Spleen (tissue), 11 donors: ENCODE results near the gene PRSS57. TPM values are rescaled to one million over a fixed set of nuclear protein-coding genes. Genes with fewer than 3 reads are reported as not detected.

Experiments used
- DNase-seq: peaks from one replicate; pipeline ENCODE4 v3.0.0-alpha.2; 2020
- H3K27ac ChIP-seq, 8 donors: fragments of 200-600 bp; sonication (generic) in 7 of 8; 1 replicate in 4 of 8; 2 replicates in 4 of 8; pipeline versions ENCODE4 v1.5.0 to v1.8.0; 2016 to 2021; ENCODE audit warnings: inconsistent platforms in 4 of 8, mild to moderate bottlenecking in 4 of 8, moderate library complexity in 1 of 8
- H3K27me3 ChIP-seq, 7 donors: fragments of 200-600 bp; sonication (generic) in 6 of 7; replicated peaks in 1 of 7; 1 replicate in 4 of 7; 2 replicates in 3 of 7; pipeline versions ENCODE4 v1.5.0 to v1.8.0; 2016 to 2021; ENCODE audit warnings: inconsistent platforms in 3 of 7, mild to moderate bottlenecking in 1 of 7
- H3K36me3 ChIP-seq, 6 donors: fragments of 200-600 bp; sonication (generic) in 5 of 6; 1 replicate in 4 of 6; 2 replicates in 2 of 6; pipeline versions ENCODE4 v1.5.0 to v1.8.0; 2016 to 2021; ENCODE audit warnings: inconsistent platforms in 2 of 6
- H3K4me1 ChIP-seq, 6 donors: fragments of 200-600 bp; sonication (generic) in 5 of 6; 1 replicate in 3 of 6; 2 replicates in 3 of 6; pipeline versions ENCODE4 v1.5.0 to v1.8.0; 2016 to 2021; ENCODE audit warnings: inconsistent platforms in 3 of 6
- H3K4me3 ChIP-seq, 8 donors: fragments of 200-600 bp; sonication (generic) in 7 of 8; 1 replicate in 4 of 8; 2 replicates in 4 of 8; pipeline versions ENCODE4 v1.5.0 to v1.8.0; 2016 to 2021; ENCODE audit warnings: inconsistent platforms in 4 of 8, mild to moderate bottlenecking in 4 of 8, moderate library complexity in 2 of 8
- H3K9me3 ChIP-seq, 8 donors: fragments of 200-600 bp; sonication (generic) in 7 of 8; 1 replicate in 4 of 8; 2 replicates in 4 of 8; pipeline versions ENCODE4 v1.5.0 to v1.8.0; 2016 to 2021; ENCODE audit warnings: inconsistent platforms in 4 of 8
- CTCF ChIP-seq, 11 experiments: fragments of 200-600 bp in 7 of 11; fragments of 450-650 bp in 4 of 11; sonication (generic) in 4 of 11; IDR thresholded peaks in 8 of 11; conservative IDR thresholded peaks in 3 of 11; 1 replicate in 7 of 11; 2 replicates in 4 of 11; pipeline versions ENCODE4 v1.4.0 to v1.8.0; 2016 to 2021; ENCODE audit warnings: antibody characterized with exemption in 11 of 11, inconsistent platforms in 4 of 11, mild to moderate bottlenecking in 1 of 11
- POLR2A ChIP-seq, 3 donors: fragments of 450-650 bp; IDR thresholded peaks; one replicate each; pipeline ENCODE4 v1.5.1; 2017; ENCODE audit warnings: antibody characterized with exemption in 3 of 3, mild to moderate bottlenecking in 1 of 3
- POLR2AphosphoS5 ChIP-seq, 3 donors: sonication (generic); formaldehyde crosslinking; IDR thresholded peaks; one replicate each; pipeline ENCODE4 v1.5.1; 2017; ENCODE audit warnings: antibody characterized with exemption in 3 of 3
- WGBS, 5 donors: extraction: QIAGEN DNeasy Blood & Tissue Kit in 3 of 5; methylation state at CpG; one replicate each; pipeline versions ENCODE4 v1.1.5 to v1.1.7; 2013 to 2018; 5-methylcytosine and 5-hydroxymethylcytosine counted together
- intact Hi-C: fragments of 100-400 bp; cut with DNase I; formaldehyde crosslinking; loops from one replicate; pipeline ENCODE4 v1.15.0; 2023; ENCODE audit warnings: low total_unique reads
- polyA plus RNA-seq, 3 donors: library from polyadenylated mRNA; stranded (reverse); fragments of 200-250 nt; gene quantifications; one replicate each; pipeline ENCODE4 v1.2.1, GENCODE V29; 2013
- total RNA-seq, 7 donors: library from RNA; depleted of rRNA in 3 of 7; stranded (reverse); fragments of >200 nt in 3 of 7; fragmentation: NEBNext Ultra II Directional in 4 of 7; extraction: Animal tissue kit (Norgen Biotek cat#: 25700) in 4 of 7; gene quantifications; one replicate each; pipeline versions ENCODE4 v1.1.0 to v1.2.1, GENCODE V29; 2016 to 2021
- donor health status: healthy with polysubstance abuse.
- donor health status: DM: no; HTN: no; CAD: no; lungs with moderate emphysema.
- donor health status: DM: no; HTN: no; CAD: no.
- donor health status: Bipolar disorder and iron deficiency.
- donor health status: healthy.
- donor health status: DM: no; HTN: no; CAD: no.
- donor health status: DM: yes; HTN: yes; CAD: no.

The PRSS57 gene
- total and polyA plus RNA-seq, 10 donors: 0.24 to 2.5 (median 0.54) TPM; not detected in 2

DNA sequence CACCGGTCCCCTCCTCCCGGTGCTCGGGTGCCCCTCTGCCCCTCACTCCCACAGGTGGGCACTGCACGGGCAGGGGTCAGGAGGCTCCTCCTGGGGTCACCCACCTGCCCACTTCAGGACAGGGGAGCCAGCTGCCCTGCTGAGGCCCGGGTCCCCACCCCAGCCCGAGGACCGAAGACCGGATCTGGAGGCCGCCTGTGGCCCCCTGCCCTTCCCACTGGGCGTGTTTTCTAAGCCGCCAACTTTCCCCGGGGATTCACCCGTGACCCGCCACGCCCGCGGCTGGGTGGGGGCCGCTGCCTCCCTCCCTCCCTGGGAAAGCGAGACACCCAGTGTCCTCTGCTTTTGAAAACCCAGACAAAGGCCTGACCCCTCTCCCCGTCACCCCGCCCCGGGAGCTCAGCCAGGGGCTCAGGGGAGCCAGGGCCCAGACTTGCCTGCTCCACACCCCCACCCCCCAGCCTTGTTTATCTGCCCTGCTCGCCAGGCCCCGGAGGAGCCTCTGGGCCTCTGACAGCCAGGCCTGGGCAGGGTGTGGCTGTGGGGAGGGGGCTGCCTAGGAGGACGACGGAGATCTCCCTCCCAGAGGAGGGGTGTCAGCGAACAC is 14.8 kb upstream of the PRSS57 start:
- Histone ChIP-seq H3K36me3 (no peaks in the 10 kb centered on the region), H3K9me3 (peaks cover 0 to 9% (median under 1%) of the 10 kb centered on the region in 8 donors), H3K27ac (peak overlapping the region; percentile 15 to 83 (median 70)), H3K4me3 (peak overlapping the region; percentile 25 to 74 (median 46)), H3K27me3 (peaks cover 0 to 47% (median 21%) of the 10 kb centered on the region in 7 donors), H3K4me1 (peaks cover 0 to 33% (median 15%) of the 10 kb centered on the region in 6 donors)
- DNase-seq: no peak
- 32 to 49% (median 47%) methylated on average over 18 to 27 of the region's 27 CpGs for WGBS, 5 donors
- TF ChIP-seq CTCF (IDR thresholded peaks at IDR 0.05 in 8 of 11, conservative IDR thresholded peaks at IDR 0.05 in 3 of 11) (no peak), POLR2A (IDR thresholded peaks at IDR 0.05) (no peak), POLR2AphosphoS5 (IDR thresholded peaks at IDR 0.05) (peak in 1 of 3 donors; percentile 30)
- intact Hi-C loops: no loop called here

- peak overlapping the region; percentile 25 to 74 (median 46) for H3K4me3 ChIP-seq
- H3K27ac ChIP-seq: peak overlapping the region in 7 of 8 donors; percentile 53 to 83 (median 72)
- intact Hi-C loops: no loop called here
- 5 to 28% (median 9%) methylated on average over 12 to 78 of the region's 78 CpGs for WGBS, 5 donors
- TF ChIP-seq POLR2AphosphoS5 (IDR thresholded peaks at IDR 0.05) (no peak), CTCF (IDR thresholded peaks at IDR 0.05 in 8 of 11, conservative IDR thresholded peaks at IDR 0.05 in 3 of 11) (no peak), POLR2A (IDR thresholded peaks at IDR 0.05) (no peak)
- H3K27me3 ChIP-seq: peaks cover 0 to 54% (median 21%) of the 10 kb centered on the region in 7 donors
- H3K36me3 ChIP-seq: no peaks in the 10 kb centered on the region
- peaks cover 2 to 39% (median 19%) of the 10 kb centered on the region in 6 donors for H3K4me1 ChIP-seq
- no peak for DNase-seq
- peaks cover 0 to 8% (median 0%) of the 10 kb centered on the region in 8 donors for H3K9me3 ChIP-seq
Observed at GRCh38 chr19:709196-709964, 14.1 kb upstream of the PRSS57 start.

GRCh38 chr19:708154-709143 is 13.2 kb upstream of the PRSS57 start, which contains the start of gene PALM:
TSS of gene PALM (plus strand) at chr19:708935. CDS start at chr19:709147, 212 bp downstream.
- Histone ChIP-seq H3K27me3 (peaks cover 0 to 63% (median 21%) of the 10 kb centered on the region in 7 donors), H3K36me3 (no peaks in the 10 kb centered on the region), H3K4me1 (peaks cover 3 to 48% (median 24%) of the 10 kb centered on the region in 6 donors), H3K4me3 (peak within 1 kb of the TSS; percentile 29 to 74 (median 46)), H3K9me3 (peaks cover 0 to 8% (median 0%) of the 10 kb centered on the region in 8 donors), H3K27ac (peak within 1 kb of the TSS; percentile 29 to 83 (median 70))
- DNase-seq: no peak
- intact Hi-C loops: no loop called here
- WGBS, 5 donors: 16 to 54% (median 33%) methylated on average over 13 to 58 of the region's 93 CpGs
- TF ChIP-seq POLR2AphosphoS5 (IDR thresholded peaks at IDR 0.05) (no peak), CTCF (IDR thresholded peaks at IDR 0.05 in 8 of 11, conservative IDR thresholded peaks at IDR 0.05 in 3 of 11) (peak in 6 of 11 experiments; percentile 5 to 43 (median 33)), POLR2A (IDR thresholded peaks at IDR 0.05) (no peak)
